SU-DHL-6 (cell line): ENCODE data around the gene TNFRSF17.

Source experiments
- CTCF ChIP-seq: fragments of 200-600 bp; sonication (generic); IDR thresholded peaks from one replicate; pipeline ENCODE4 v1.5.1; 2017; ENCODE audit warnings: antibody characterized with exemption, mild to moderate bottlenecking, low read length, moderate library complexity; ENCODE audit not compliant: insufficient read depth, poor library complexity, severe bottlenecking
- EZH2phosphoT487 ChIP-seq: fragments of 200-600 bp; sonication (generic), shearing (Covaris generic); conservative IDR thresholded peaks from 2 replicates; pipeline ENCODE4 v1.6.1; 2018; ENCODE audit warnings: mild to moderate bottlenecking, antibody characterized with exemption, low read length, moderate library complexity, mixed read lengths

DNA sequence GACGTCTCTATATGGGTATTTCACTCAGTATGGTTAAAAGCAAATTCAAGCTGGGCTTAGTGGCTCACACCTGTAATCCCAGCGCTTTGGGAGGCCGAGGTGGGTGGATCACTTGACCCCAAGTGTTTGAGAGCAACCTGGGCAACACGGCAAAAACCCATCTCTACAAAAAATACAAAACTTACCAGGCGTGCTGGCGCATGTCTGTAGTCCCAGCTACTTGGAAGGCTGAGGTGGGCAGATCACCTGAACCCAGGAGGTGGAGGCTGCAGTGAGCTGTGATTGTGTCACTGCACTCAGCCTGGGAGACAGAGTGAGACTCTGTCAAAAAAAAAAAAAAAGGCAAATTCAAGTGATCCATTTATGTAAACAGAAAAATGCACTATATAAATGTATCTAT is 1.3 kb upstream of the TNFRSF17 start:
- TF ChIP-seq CTCF (no peak), EZH2phosphoT487 (no peak)
